SK-N-SH treated with all-trans-retinoic acid at 6 μM for 48 hours (cell line): ENCODE data around the gene GNB4.

Experiments
- CREB5 ChIP-seq: fragments of 250-450 bp; sonication (Bioruptor Pico); IDR thresholded peaks from 2 replicates; pipeline ENCODE4 v1.5.1; 2020; ENCODE audit warnings: low read depth, mild to moderate bottlenecking, moderate library complexity
- OSR1 ChIP-seq: fragments of 250-450 bp; sonication (Bioruptor Pico); IDR thresholded peaks from 2 replicates; pipeline ENCODE4 v1.8.0; 2022; ENCODE audit warnings: moderate library complexity, mild to moderate bottlenecking, inconsistent platforms
- ZFP3 ChIP-seq: fragments of 250-450 bp; sonication (Bioruptor Pico); IDR thresholded peaks from 2 replicates; pipeline ENCODE4 v1.5.0; 2020; ENCODE audit warnings: mild to moderate bottlenecking, moderate library complexity
- ZNF70 ChIP-seq: fragments of 450-650 bp; formaldehyde crosslinking; IDR thresholded peaks from 2 replicates; pipeline ENCODE4 v1.5.0; 2020; ENCODE audit warnings: mild to moderate bottlenecking, moderate library complexity

- TF ChIP-seq ZNF70 (CRISPR knock-in tag) = no peak
- no peak for TF ChIP-seq OSR1 (CRISPR knock-in tag)
- no peak for TF ChIP-seq CREB5 (CRISPR knock-in tag)
- TF ChIP-seq ZFP3 (CRISPR knock-in tag) = no peak
Observed at GRCh38 chr3:179482857-179483256, 31.6 kb upstream of the GNB4 start.
